ENCODE data around the gene CHSY1.
A peak's percentile ranks its signal among the peaks of the same experiment; 100 is the strongest.

Gene CHSY1

GRCh38 chr15:101168898-101169494, 82.9 kb downstream of the CHSY1 start:
- DNase-seq = no peak

GRCh38 chr15:101168463-101168824, 83.4 kb downstream of the CHSY1 start:
- DNase-seq = no peak

- no peak for DNase-seq
Measured at GRCh38 chr15:101167753-101168462, 83.9 kb downstream of the CHSY1 start.

GRCh38 chr15:101167411-101167752, 84.5 kb downstream of the CHSY1 start:
- DNase-seq = no peak

GRCh38 chr15:101165905-101166471, 85.9 kb downstream of the CHSY1 start:
- DNase-seq = no peak

GRCh38 chr15:101162701-101163483, 89.0 kb downstream of the CHSY1 start:
- peak; percentile 65 for DNase-seq

GRCh38 chr15:101161656-101162055, 90.2 kb downstream of the CHSY1 start:
- DNase-seq = no peak

GRCh38 chr15:101159936-101160815, 91.7 kb downstream of the CHSY1 start:
- DNase-seq = no peak

GRCh38 chr15:101159096-101159935, 92.5 kb downstream of the CHSY1 start:
- DNase-seq = no peak

GRCh38 chr15:101158166-101159095, 93.4 kb downstream of the CHSY1 start:
- no peak for DNase-seq

GRCh38 chr15:101157721-101158120, 94.1 kb downstream of the CHSY1 start:
- no peak for DNase-seq

- no peak for DNase-seq
Measured at GRCh38 chr15:101156509-101157159, 95.2 kb downstream of the CHSY1 start.

GRCh38 chr15:101156061-101156460, 95.8 kb downstream of the CHSY1 start:
- no peak for DNase-seq

GRCh38 chr15:101153801-101154656, 97.8 kb downstream of the CHSY1 start:
- DNase-seq = no peak

GRCh38 chr15:101152914-101153313, 98.9 kb downstream of the CHSY1 start:
- DNase-seq = no peak

GRCh38 chr15:101151288-101151687, 100.6 kb downstream of the CHSY1 start:
- DNase-seq = no peak

- no peak for DNase-seq
Measured at GRCh38 chr15:101150723-101151040, 101.2 kb downstream of the CHSY1 start.

GRCh38 chr15:101149864-101150722, 101.8 kb downstream of the CHSY1 start:
- no peak for DNase-seq

Data from NCI-H1092 (cell line).